ENCODE data around the gene CLIC5. TPM values are rescaled to one million over a fixed set of nuclear protein-coding genes. Genes with fewer than 3 reads are reported as not detected.

Gene CLIC5
- total RNA-seq, 2 donors from 2014 or later, result 1.6 to 3.3 TPM

- Histone ChIP-seq H3K36me3 (replicated peaks in 1 of 2; ENCODE audit: insufficient read depth in 1 of 2, low read depth in 2 of 2) (no peaks in the 10 kb centered on the region), H3K4me1 (no peaks in the 10 kb centered on the region), H3K9me3 (no peaks in the 10 kb centered on the region), H3K27me3 (no peaks in the 10 kb centered on the region), H3K27ac (no peak overlapping the region), H3K4me3 (no peak overlapping the region)
- ATAC-seq, result no peak
- no peak for DNase-seq
- 57 to 71% methylated on average over 6 of the region's 6 CpGs for WGBS, 2 donors
- TF ChIP-seq, protein P1, sequence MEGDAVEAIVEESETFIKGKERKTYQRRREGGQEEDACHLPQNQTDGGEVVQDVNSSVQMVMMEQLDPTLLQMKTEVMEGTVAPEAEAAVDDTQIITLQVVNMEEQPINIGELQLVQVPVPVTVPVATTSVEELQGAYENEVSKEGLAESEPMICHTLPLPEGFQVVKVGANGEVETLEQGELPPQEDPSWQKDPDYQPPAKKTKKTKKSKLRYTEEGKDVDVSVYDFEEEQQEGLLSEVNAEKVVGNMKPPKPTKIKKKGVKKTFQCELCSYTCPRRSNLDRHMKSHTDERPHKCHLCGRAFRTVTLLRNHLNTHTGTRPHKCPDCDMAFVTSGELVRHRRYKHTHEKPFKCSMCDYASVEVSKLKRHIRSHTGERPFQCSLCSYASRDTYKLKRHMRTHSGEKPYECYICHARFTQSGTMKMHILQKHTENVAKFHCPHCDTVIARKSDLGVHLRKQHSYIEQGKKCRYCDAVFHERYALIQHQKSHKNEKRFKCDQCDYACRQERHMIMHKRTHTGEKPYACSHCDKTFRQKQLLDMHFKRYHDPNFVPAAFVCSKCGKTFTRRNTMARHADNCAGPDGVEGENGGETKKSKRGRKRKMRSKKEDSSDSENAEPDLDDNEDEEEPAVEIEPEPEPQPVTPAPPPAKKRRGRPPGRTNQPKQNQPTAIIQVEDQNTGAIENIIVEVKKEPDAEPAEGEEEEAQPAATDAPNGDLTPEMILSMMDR (IDR thresholded peaks at IDR 0.05), result no peak
- no peak for TF ChIP-seq POLR2A (IDR thresholded peaks at IDR 0.05)
- intact Hi-C loops (cut with DNase I), result no loop called here
Measured at GRCh38 chr6:45896783-45897441, 118.7 kb downstream of the CLIC5 start.

- ATAC-seq (no peak), DNase-seq (no peak)
- TF ChIP-seq, protein P1 (IDR thresholded peaks at IDR 0.05), result no peak
- no peak for TF ChIP-seq POLR2A (IDR thresholded peaks at IDR 0.05)
- Histone ChIP-seq H3K4me1 (no peaks in the 10 kb centered on the region), H3K27me3 (no peaks in the 10 kb centered on the region), H3K9me3 (no peaks in the 10 kb centered on the region), H3K36me3 (replicated peaks in 1 of 2; ENCODE audit: insufficient read depth in 1 of 2, low read depth in 2 of 2) (no peaks in the 10 kb centered on the region), H3K27ac (no peak overlapping the region), H3K4me3 (no peak overlapping the region)
- intact Hi-C loops (cut with DNase I), result no loop called here
- 72 to 73% methylated on average over 5 of the region's 5 CpGs for WGBS, 2 donors
Measured at GRCh38 chr6:45895569-45895968, 120.1 kb downstream of the CLIC5 start.

DNA sequence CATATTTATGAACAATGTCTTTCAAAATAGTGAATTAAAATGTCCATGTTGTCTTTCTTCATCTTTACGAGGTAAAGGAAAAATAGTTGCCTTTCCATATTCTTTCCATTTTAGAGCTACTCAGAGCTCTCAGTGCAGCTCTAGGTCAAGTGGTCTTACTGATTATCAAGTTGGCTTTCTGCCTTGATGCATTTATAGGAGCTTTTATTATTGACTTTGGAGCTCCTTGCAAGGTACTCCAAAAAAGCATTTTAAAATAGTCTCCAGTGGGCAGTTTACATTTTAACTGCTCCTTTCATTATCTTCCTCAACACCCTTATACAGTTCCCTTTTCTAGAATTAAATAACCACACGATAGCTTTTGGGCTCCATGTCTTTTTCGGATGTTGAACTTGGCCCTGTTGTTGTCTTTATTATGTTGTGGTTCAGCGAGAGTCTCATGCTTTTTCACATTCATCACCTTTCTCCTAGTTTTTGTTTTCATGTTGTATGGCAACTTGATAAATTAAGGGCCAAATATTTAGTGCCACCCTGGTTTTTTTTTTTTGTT is 122.9 kb downstream of the CLIC5 start:
- Histone ChIP-seq H3K4me1 (no peaks in the 10 kb centered on the region), H3K9me3 (no peaks in the 10 kb centered on the region), H3K27ac (no peak overlapping the region), H3K36me3 (replicated peaks in 1 of 2; ENCODE audit: insufficient read depth in 1 of 2, low read depth in 2 of 2) (no peaks in the 10 kb centered on the region), H3K27me3 (no peaks in the 10 kb centered on the region), H3K4me3 (no peak overlapping the region)
- intact Hi-C loops (cut with DNase I), result no loop called here
- TF ChIP-seq, protein P1 (IDR thresholded peaks at IDR 0.05), result no peak
- no peak for TF ChIP-seq POLR2A (IDR thresholded peaks at IDR 0.05)
- ATAC-seq (no peak), DNase-seq (no peak)
- 59 to 64% methylated on average over 4 of the region's 4 CpGs for WGBS, 2 donors

GRCh38 chr6:45892196-45892595 is 123.5 kb downstream of the CLIC5 start:
- no peak for ATAC-seq
- Histone ChIP-seq H3K36me3 (replicated peaks in 1 of 2; ENCODE audit: insufficient read depth in 1 of 2, low read depth in 2 of 2) (no peaks in the 10 kb centered on the region), H3K9me3 (no peaks in the 10 kb centered on the region), H3K27me3 (no peaks in the 10 kb centered on the region), H3K27ac (no peak overlapping the region), H3K4me1 (no peaks in the 10 kb centered on the region), H3K4me3 (no peak overlapping the region)
- intact Hi-C loops (cut with DNase I), result no loop called here
- WGBS, 2 donors, result 92 to 93% methylated on average over 2 of the region's 2 CpGs
- TF ChIP-seq POLR2A (IDR thresholded peaks at IDR 0.05), result no peak
- TF ChIP-seq, protein P1 (IDR thresholded peaks at IDR 0.05), result no peak
- no peak for DNase-seq

GRCh38 chr6:45886776-45887175 is 128.9 kb downstream of the CLIC5 start:
- H3K27ac ChIP-seq, result no peak overlapping the region
- ATAC-seq (no peak), DNase-seq (no peak)
- WGBS, 2 donors, result 40 to 44% methylated on average over 2 of the region's 2 CpGs
- TF ChIP-seq, protein P1 (IDR thresholded peaks at IDR 0.05), result no peak
- TF ChIP-seq POLR2A (IDR thresholded peaks at IDR 0.05), result no peak
- H3K4me1 ChIP-seq, result no peaks in the 10 kb centered on the region
- H3K36me3 ChIP-seq (replicated peaks in 1 of 2; ENCODE audit: insufficient read depth in 1 of 2, low read depth in 2 of 2), result no peaks in the 10 kb centered on the region
- H3K4me3 ChIP-seq, result no peak overlapping the region
- intact Hi-C loops (cut with DNase I), result no loop called here
- H3K27me3 ChIP-seq, result no peaks in the 10 kb centered on the region
- H3K9me3 ChIP-seq, result no peaks in the 10 kb centered on the region
